Tibial artery (tissue), 4 donors: Measurements from ENCODE around the gene MTERF4.

Experiments
- DNase-seq, 2 donors: peaks; one replicate each; pipeline ENCODE4 v3.0.0-alpha.2; 2019
- H3K27ac ChIP-seq, 2 donors: fragments of 200-600 bp; sonication (generic) in 1 of 2; 1 replicate in 1 of 2; 2 replicates in 1 of 2; pipeline ENCODE4 v1.5.1; 2018 to 2019; ENCODE audit warnings: mild to moderate bottlenecking in 1 of 2
- H3K27me3 ChIP-seq, 2 donors: fragments of 200-600 bp; sonication (generic) in 1 of 2; one replicate each; pipeline versions ENCODE4 v1.5.1 to v1.6.0; 2016 to 2019
- H3K36me3 ChIP-seq, 3 donors: fragments of 200-600 bp; sonication (generic) in 2 of 3; one replicate each; pipeline ENCODE4 v1.5.1; 2016 to 2019; ENCODE audit warnings: mild to moderate bottlenecking in 2 of 3
- H3K4me1 ChIP-seq, 4 donors: fragments of 200-600 bp; sonication (generic) in 2 of 4; 1 replicate in 3 of 4; 2 replicates in 1 of 4; pipeline ENCODE4 v1.5.1; 2016 to 2019
- H3K4me3 ChIP-seq, 2 donors: fragments of 200-600 bp; sonication (generic) in 1 of 2; 1 replicate in 1 of 2; 2 replicates in 1 of 2; pipeline ENCODE4 v1.5.1; 2018 to 2019; ENCODE audit warnings: mild to moderate bottlenecking in 2 of 2
- H3K9me3 ChIP-seq, 3 donors: fragments of 200-600 bp; sonication (generic) in 1 of 3; one replicate each; pipeline ENCODE4 v1.5.1; 2016 to 2019
- CTCF ChIP-seq, 2 experiments: fragments of 200-600 bp in 1 of 2; fragments of 450-650 bp in 1 of 2; IDR thresholded peaks; one replicate each; pipeline ENCODE4 v1.5.1; 2017 to 2019; ENCODE audit warnings: antibody characterized with exemption in 2 of 2, mild to moderate bottlenecking in 1 of 2, moderate library complexity in 1 of 2
- intact Hi-C: fragments of 100-400 bp; cut with DNase I; formaldehyde crosslinking; loops from one replicate; pipeline ENCODE4 v1.15.0; 2023; ENCODE audit warnings: low total_unique reads

The MTERF4 gene

GRCh38 chr2:241115361-241115760, 13.3 kb upstream of the MTERF4 start:
- no peaks in the 10 kb centered on the region for H3K9me3 ChIP-seq
- H3K4me1 ChIP-seq = no peaks in the 10 kb centered on the region
- no peak overlapping the region for H3K4me3 ChIP-seq
- no peak overlapping the region for H3K27ac ChIP-seq
- no peak for TF ChIP-seq CTCF (IDR thresholded peaks at IDR 0.05)
- intact Hi-C loops = no loop called here
- H3K27me3 ChIP-seq = no peaks in the 10 kb centered on the region
- H3K36me3 ChIP-seq = peaks cover 0 to 3% (median 0%) of the 10 kb centered on the region in 3 donors
- DNase-seq = peak in 1 of 2 donors; percentile 69

GRCh38 chr2:241114836-241115235, 12.7 kb upstream of the MTERF4 start:
- DNase-seq = peak in 1 of 2 donors; percentile 41
- peaks cover 0 to 3% (median 0%) of the 10 kb centered on the region in 3 donors for H3K36me3 ChIP-seq
- no peak for TF ChIP-seq CTCF (IDR thresholded peaks at IDR 0.05)
- H3K4me3 ChIP-seq = no peak overlapping the region
- intact Hi-C loops = no loop called here
- H3K4me1 ChIP-seq = no peaks in the 10 kb centered on the region
- H3K27ac ChIP-seq = no peak overlapping the region
- no peaks in the 10 kb centered on the region for H3K9me3 ChIP-seq
- no peaks in the 10 kb centered on the region for H3K27me3 ChIP-seq

GRCh38 chr2:241112592-241112991, 10.5 kb upstream of the MTERF4 start:
- intact Hi-C loops = no loop called here
- Histone ChIP-seq H3K4me1 (no peaks in the 10 kb centered on the region), H3K4me3 (no peak overlapping the region), H3K27ac (no peak overlapping the region), H3K36me3 (peaks cover 0 to 3% (median 0%) of the 10 kb centered on the region in 3 donors), H3K9me3 (no peaks in the 10 kb centered on the region), H3K27me3 (no peaks in the 10 kb centered on the region)
- TF ChIP-seq CTCF (IDR thresholded peaks at IDR 0.05) = no peak
- DNase-seq = peak in 1 of 2 donors; percentile 33

GRCh38 chr2:241112046-241112445, 10.0 kb upstream of the MTERF4 start:
- Histone ChIP-seq H3K4me1 (no peaks in the 10 kb centered on the region), H3K36me3 (peaks cover 0 to 3% (median 0%) of the 10 kb centered on the region in 3 donors), H3K27ac (no peak overlapping the region), H3K9me3 (no peaks in the 10 kb centered on the region), H3K4me3 (no peak overlapping the region), H3K27me3 (no peaks in the 10 kb centered on the region)
- no peak for TF ChIP-seq CTCF (IDR thresholded peaks at IDR 0.05)
- DNase-seq = peak in 1 of 2 donors; percentile 13
- intact Hi-C loops = no loop called here

GRCh38 chr2:241111440-241111805, 9.3 kb upstream of the MTERF4 start:
- intact Hi-C loops = no loop called here

More at GRCh38 chr2:241111440-241111805, 9.3 kb upstream of the MTERF4 start:
- TF ChIP-seq CTCF (IDR thresholded peaks at IDR 0.05) = no peak
- Histone ChIP-seq H3K27ac (no peak overlapping the region), H3K4me1 (no peaks in the 10 kb centered on the region), H3K9me3 (no peaks in the 10 kb centered on the region), H3K36me3 (no peaks in the 10 kb centered on the region), H3K4me3 (no peak overlapping the region), H3K27me3 (no peaks in the 10 kb centered on the region)
- DNase-seq = peak in 1 of 2 donors; percentile 35
